HG02885 (cell line): ENCODE data around the gene RAD51B.
"Not testable (repeated sequence)": the region's sequence is repeated elsewhere in the genome, so short reads cannot be mapped to it uniquely, and the experiment has no call there.

Experiments
- ATAC-seq: cut with Tn5 transposase; IDR thresholded peaks from one replicate; pipeline ENCODE4 v1.9.1; 2021; ENCODE audit warnings: mild to moderate bottlenecking; ENCODE audit not compliant: unreplicated experiment, poor library complexity

RAD51B gene

GRCh38 chr14:68253160-68253780, 433.7 kb downstream of the RAD51B start:
- ATAC-seq: no peak

DNA sequence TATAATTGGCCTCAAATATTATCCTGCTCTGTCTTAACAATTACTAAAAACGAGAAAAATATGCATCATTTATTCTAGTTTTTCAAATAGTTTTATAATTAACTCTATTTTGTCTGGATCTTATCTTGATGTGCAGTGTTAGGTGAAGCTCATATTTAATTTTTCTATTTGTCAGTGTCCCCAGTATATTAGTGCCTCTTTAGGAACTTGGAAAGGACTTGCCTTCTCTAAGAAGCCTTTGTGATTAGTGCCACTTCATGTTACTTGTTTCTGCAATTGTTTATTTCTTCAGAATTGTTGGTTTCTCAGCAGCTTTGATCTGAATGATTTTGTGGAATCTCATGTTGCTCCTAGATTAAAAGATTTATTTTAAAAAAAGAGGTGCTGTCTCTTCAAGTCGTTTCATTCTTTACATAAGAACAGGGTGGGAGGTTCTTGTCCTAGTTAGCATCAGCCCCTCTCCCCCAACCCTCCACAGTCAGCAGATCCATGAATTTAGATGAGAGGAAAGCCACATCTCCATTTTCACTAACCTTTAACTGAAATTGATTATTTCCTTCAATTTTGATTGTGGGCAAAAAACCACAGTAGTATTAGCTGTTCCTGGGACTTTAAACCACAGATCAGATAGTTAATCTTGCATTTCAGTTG, 434.4 kb downstream of the RAD51B start:
- no peak for ATAC-seq

GRCh38 chr14:68254669-68255527, 435.3 kb downstream of the RAD51B start:
- no peak for ATAC-seq

DNA sequence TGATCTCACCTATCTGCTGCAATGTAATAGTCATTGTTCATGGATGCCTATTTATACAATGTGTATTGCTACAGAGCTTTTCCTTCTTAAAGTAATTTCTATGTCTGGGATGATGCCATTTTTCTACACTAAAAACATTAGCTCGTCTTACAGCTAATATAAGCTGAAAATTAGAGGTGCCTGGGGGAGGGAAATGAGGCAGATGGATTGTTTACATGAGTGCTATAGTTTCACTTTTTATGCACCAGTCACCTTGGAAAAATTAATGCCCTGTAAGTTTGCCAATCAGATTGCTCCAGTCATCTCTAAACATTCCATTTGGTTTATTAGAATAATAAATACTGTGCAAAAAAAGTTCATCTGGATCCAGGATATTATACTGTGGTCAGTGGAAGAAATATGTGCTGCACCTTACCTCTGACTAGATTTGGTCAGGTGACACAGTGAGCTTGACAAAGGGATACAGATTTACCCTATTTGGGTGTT, 436.2 kb downstream of the RAD51B start:
- no peak for ATAC-seq

GRCh38 chr14:68257969-68258368, 438.4 kb downstream of the RAD51B start:
- ATAC-seq: no peak

DNA sequence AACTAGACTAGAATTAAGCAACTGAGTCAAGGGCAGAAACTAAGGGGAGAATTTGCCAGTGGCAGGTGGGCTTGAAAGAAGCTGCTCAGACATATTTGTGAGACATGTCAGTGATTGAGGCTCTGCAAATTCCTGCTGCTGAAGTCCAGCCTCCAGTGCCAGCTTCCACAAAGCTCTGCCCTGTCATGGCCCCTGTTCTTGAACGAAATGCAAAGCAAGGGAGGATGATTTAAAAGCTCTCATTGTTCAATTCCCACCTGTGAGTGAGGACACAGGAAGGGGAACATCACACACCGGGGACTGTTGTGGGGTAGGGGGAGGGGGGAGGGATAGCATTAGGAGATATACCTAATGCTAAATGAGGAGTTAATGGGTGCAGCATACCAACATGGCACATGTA, 439.4 kb downstream of the RAD51B start:
- ATAC-seq: not testable (repeated sequence)

DNA sequence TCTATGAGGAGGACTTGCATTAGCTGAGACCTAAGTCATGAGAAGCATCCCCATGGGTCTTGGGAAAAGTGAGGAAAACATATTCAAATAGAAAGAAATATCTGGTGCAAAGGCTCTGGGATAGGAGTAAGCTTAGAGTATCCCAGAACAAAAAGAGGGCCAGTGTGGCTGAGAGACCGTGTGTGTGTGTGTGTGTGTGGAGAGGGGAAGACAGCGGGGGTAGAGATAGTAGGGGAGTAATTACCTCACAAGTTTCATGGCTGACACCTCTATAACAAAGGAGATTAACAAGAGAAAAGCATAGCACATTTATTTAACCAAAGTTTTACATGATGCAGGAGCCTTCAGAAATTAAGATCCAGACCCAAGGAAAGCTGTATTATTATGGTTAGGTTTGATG, 440.5 kb downstream of the RAD51B start:
- ATAC-seq: no peak

DNA sequence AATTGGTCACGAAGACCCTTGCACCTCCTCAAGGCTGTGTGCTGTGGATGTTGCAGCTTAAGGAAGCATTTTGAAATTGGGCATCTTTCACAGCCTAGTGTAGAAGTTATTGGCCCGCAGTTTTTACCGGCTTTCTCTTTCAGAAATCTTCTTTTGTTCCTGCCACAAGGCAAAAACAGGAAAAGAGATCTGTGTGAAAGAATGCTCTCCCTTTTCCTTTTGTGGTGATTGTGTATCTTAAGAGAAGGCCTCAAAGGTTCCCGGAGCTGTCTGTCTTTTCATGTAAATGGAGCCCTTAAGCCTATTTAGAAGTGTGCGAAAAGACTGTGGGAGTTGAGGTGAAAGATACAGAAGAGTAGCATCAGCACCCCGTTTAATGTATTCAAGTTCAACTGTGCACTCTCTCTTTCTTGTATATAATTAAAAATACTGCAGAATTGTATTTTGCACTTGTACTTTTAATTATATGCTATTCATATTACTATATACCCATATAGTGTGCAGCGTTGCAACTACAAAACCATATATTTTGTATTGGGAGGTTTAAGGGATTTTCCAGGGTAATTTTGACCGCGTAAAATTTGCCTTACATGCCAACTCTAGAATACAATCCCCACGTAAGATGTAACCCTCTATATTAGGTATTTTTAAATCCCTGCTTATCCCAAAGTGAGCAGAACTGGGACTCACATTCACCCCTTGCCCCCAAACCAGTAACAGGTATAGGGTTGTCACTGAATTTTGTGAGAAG, 441.7 kb downstream of the RAD51B start:
- ATAC-seq: no peak

DNA sequence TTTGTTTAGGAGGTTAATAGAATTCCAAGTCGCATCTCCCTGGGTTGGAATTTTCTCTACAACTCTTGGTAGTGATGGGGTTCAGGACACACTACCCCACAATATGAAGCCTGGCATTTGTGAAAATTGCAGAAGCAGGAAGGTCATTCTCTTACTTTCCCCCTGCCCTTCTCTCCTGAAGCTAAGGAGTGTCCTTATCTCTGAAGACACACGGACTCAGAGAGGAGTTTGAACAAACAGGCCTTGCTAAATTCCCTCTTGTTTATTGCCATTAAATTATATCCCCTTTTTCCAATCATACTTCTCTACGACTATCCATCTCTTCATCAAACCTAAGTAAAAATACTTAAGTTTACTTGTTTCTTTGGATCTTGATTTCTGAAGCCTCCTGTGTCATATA, 443.0 kb downstream of the RAD51B start:
- no peak for ATAC-seq

- no peak for ATAC-seq
These were observed 444.1 kb downstream of the RAD51B start for GRCh38 chr14:68263563-68264259.

- no peak for ATAC-seq
These were observed 444.6 kb downstream of the RAD51B start for GRCh38 chr14:68264260-68264569.

- ATAC-seq: no peak
These were observed 447.4 kb downstream of the RAD51B start for GRCh38 chr14:68266998-68267397.

DNA sequence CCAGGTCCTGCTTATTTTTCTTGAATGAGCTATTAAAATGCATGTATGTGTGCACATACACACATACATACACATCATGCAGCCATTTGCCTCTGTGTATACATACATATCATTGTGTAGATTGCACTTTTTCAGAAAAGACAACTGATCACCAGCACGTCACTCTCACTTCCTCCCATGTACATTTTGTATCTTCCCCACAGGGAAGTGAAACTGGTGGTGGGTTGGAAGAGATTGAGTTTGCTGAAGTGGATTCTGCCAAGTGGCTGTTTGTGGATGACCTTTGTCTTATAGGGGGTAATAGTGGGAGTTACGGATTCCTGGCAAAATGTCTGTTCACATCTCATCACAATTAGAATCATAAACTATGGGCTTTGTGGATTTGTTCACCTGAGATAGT, 448.6 kb downstream of the RAD51B start:
- peak; percentile 72 for ATAC-seq

DNA sequence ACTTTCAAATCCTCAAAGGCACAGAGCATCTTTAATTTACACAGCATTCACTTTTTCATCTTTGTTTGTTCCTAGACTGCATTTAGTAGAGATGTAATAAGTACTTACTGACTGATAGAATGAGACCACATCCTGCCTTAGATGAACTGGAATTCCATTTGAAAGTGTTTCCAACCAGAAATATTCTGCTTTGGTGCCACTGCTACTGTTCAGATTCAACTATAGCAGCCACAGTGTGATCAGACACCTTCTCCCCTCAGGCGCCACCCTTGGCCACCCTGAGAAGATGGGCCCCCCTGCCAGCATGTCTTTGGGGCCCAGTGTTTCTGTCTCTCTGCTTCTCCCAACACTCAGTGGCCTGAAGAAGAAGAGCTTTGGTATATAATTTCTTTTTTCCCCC, 449.1 kb downstream of the RAD51B start:
- peak; percentile 28 for ATAC-seq

DNA sequence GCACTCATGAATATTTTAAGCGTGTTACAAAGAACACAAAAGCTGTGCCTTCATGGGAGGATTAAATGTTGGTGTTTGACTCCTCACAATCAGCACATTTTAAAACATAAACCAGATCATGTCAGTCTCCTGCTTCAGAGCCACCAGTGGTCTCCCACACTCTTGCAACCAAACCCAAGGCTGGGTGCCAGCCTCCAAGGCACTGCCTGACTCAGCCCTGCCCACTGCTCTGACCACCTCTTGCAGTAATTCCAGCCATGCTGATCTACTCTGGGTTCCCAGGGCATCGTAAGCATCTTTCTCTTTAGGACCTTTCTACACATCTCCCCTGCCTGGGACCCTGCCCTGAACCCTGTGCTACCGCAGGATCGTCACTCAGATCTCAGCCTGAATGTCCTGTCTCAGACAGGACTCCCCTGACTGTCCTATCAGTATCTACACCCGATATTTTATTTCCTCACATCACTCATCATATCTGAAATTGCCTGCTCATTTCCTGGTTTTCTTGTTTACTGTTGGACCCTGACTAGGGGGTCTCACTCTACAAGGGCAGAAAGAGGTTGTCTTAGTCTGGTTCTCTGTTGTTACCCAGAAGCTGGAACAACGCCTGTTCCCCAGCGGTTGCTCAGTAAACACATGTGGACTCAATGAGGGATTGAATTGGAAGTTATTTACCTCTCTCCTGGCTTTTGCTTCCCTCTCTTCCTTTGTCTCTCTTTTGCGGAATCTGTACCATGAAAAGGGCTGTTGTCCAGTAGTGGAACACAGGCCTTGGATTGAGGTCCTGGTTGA, 449.8 kb downstream of the RAD51B start:
- no peak for ATAC-seq

DNA sequence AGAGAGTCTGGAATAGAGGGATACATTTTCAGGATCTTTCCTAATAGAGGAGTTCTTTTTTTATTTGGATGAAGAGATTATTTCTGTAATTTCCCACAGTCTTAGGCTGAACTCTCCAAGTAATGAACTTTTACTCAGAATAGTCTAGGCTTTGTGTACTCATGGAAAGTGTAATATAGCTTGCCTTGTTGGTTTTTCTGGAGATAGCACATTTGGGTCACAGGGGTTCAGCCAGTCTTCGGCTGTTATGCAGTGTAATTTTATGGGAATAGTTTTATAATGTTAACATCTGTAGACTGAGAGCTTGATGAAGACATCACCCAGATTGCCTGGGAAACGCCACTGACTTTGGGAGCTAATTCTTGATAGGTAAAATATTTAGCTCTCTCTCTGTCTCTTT, 450.8 kb downstream of the RAD51B start:
- no peak for ATAC-seq

DNA sequence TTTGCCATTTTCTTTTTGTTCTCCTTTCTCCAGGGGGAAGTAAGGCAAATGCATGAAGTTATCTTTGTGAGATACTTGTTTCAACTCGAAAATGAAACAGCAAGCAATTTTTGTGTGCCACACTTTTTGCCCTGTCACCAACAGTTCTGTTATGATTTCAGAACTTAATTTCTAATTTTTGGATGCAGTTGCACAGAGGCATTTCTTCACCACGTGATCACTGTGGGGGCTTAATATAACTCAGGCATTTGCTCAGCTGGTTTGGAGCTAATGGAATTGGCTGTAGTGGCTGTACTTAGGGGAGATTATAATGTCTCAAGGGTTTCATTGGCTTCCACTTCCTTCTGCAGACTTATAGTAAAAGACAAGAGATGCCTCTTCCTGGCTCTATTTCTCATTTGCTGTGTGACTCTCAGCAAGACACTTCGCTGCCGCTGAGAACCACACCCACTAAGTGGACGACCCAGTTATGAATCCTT, 452.4 kb downstream of the RAD51B start:
- no peak for ATAC-seq

DNA sequence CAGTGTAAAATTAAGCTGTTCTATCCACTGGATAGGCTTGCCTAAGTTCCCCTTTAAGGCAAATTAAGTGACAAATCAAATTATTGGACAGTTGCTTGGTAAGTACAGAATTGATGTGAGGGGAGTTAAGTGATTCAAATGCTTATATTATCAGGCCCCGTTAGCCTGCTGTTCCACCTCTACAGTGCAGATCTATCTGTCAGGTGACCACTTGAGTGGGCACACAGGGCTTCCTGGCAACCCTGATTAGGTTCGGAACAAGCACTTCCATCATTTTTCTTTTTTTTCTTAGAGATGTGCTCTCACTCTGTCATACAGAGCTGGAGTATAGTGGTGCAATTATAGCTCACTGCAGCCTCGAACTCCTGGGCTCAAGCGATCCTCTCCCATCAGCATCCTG, 453.8 kb downstream of the RAD51B start:
- ATAC-seq: no peak

DNA sequence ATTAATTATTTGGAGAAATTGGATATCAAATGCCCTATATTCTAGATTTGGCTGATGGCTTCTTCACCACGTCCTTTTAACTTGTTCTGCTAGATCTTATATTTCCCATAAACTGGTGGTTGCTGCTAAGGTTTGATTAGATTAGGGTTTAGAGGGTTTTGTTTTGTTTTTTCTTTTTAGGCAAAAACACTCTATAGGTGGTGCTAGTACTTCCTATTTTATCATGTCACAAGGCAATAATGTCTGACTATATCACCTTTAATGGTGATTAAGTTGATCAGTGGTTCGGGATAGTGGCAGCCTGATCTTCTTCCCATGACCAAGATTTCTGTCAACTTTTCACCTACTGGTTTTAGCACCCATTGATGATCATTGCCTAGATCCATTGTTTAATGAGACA, 455.1 kb downstream of the RAD51B start:
- ATAC-seq: no peak
